ENCODE measurements around the gene CCDC136. TPM values are rescaled to one million over a fixed set of nuclear protein-coding genes. Genes with fewer than 3 reads are reported as not detected.

Gene CCDC136
- total and polyA plus RNA-seq, 2 experiments from 2014 or later: 27.1 to 55.7 TPM

GRCh38 chr7:128794020-128794419 is 2.3 kb downstream of the CCDC136 start:
- no peak for DNase-seq (ENCODE audit: low spot score)
- H4K20me1 ChIP-seq (replicated peaks; ENCODE audit: insufficient read depth): no peaks in the 10 kb centered on the region; the same call in 1 of the 2 replicates
- TF ChIP-seq ETS1 (IDR thresholded peaks at IDR 0.05): no peak
- peak in 1 of 2 experiments; percentile 47; a peak in 2 of 4 replicates for TF ChIP-seq CTCF (conservative IDR thresholded peaks at IDR 0.05; ENCODE audit: low read depth in 2 of 2)
- TF ChIP-seq CREB1 (CRISPR knock-in tag; IDR thresholded peaks at IDR 0.05; ENCODE audit: low read depth): no peak
- no peak for TF ChIP-seq NANOG (IDR thresholded peaks at IDR 0.05; ENCODE audit: borderline replicate concordance)
- TF ChIP-seq EZH2phosphoT487 (IDR thresholded peaks at IDR 0.05; ENCODE audit: unreplicated experiment): no peak
- TF ChIP-seq ZNF114 (CRISPR knock-in tag; IDR thresholded peaks at IDR 0.05): no peak
- TF ChIP-seq ZNF331 (CRISPR knock-in tag; IDR thresholded peaks at IDR 0.05; ENCODE audit: low read depth): no peak
- ATAC-seq: no peak
- 0 out of 2 replicates have a peak, but pooled peaks cover 6% of the 10 kb centered on the region for H3F3A ChIP-seq (replicated peaks; ENCODE audit: low read depth)
- Mint-ChIP-seq H3K36me3 (ENCODE audit: low read depth) (peaks cover 32% of the 10 kb centered on the region), H3K4me3 (no peak overlapping the region), H3K27me3 (ENCODE audit: insufficient read depth, low read depth, poor library complexity) (peaks cover 13% of the 10 kb centered on the region), H3K9me3 (no peaks in the 10 kb centered on the region), H3K27ac (no peak overlapping the region), H3K4me1 (peaks cover 40% of the 10 kb centered on the region)
- H2AFZ ChIP-seq: no peak overlapping the region
- no peak overlapping the region for H3K27ac ChIP-seq (ENCODE audit: low read depth)
- 0 out of 2 replicates have a peak, but pooled peaks cover 6% of the 10 kb centered on the region for H3K36me3 ChIP-seq (ENCODE audit: insufficient read depth)
- H3K4me2 ChIP-seq: no peak overlapping the region
- no peak overlapping the region for H3K4me3 ChIP-seq
- no peaks in the 10 kb centered on the region for H3K27me3 ChIP-seq (ENCODE audit: insufficient read depth)
- H3K4me1 ChIP-seq (ENCODE audit: insufficient read depth): peaks cover 26% of the 10 kb centered on the region
- H3K79me2 ChIP-seq (replicated peaks; ENCODE audit: insufficient read depth): no peaks in the 10 kb centered on the region
- H3K9me2 ChIP-seq (ENCODE audit: insufficient read depth): no peaks in the 10 kb centered on the region

- TF ChIP-seq ZNF331 (CRISPR knock-in tag; IDR thresholded peaks at IDR 0.05; ENCODE audit: low read depth): no peak
- Histone ChIP-seq H3K27me3 (ENCODE audit: insufficient read depth) (no peaks in the 10 kb centered on the region), H4K20me1 (replicated peaks; ENCODE audit: insufficient read depth) (no peaks in the 10 kb centered on the region; the same call in 1 of the 2 replicates), H3K36me3 (ENCODE audit: insufficient read depth) (0 out of 2 replicates have a peak, but pooled peaks cover 9% of the 10 kb centered on the region), H3K4me1 (ENCODE audit: insufficient read depth) (peaks cover 26% of the 10 kb centered on the region), H3F3A (replicated peaks; ENCODE audit: low read depth) (0 out of 2 replicates have a peak, but pooled peaks cover 6% of the 10 kb centered on the region), H3K27ac (ENCODE audit: low read depth) (peak overlapping the region; percentile 81; the same call in 1 of the 2 replicates), H3K4me3 (no peak overlapping the region), H3K79me2 (replicated peaks; ENCODE audit: insufficient read depth) (no peaks in the 10 kb centered on the region), H3K4me2 (no peak overlapping the region), H3K9me2 (ENCODE audit: insufficient read depth) (no peaks in the 10 kb centered on the region), H2AFZ (no peak overlapping the region)
- no peak overlapping the region for H3K4me3 Mint-ChIP-seq
- H3K27me3 Mint-ChIP-seq (ENCODE audit: insufficient read depth, low read depth, poor library complexity): peaks cover 13% of the 10 kb centered on the region
- no peak for ATAC-seq
- peaks cover 34% of the 10 kb centered on the region for H3K36me3 Mint-ChIP-seq (ENCODE audit: low read depth)
- H3K27ac Mint-ChIP-seq: no peak overlapping the region
- DNase-seq (ENCODE audit: low spot score): no peak
- H3K9me3 Mint-ChIP-seq: no peaks in the 10 kb centered on the region
- H3K4me1 Mint-ChIP-seq: peaks cover 36% of the 10 kb centered on the region
These were observed 2.7 kb downstream of the CCDC136 start for GRCh38 chr7:128794436-128794835.

All from GM23338 (cell line).